DND-41 (cell line): ENCODE results near the gene TFCP2L1.

Experiments
- EZH2 ChIP-seq: IDR thresholded peaks from 3 replicates; pipeline ENCODE4 v1.6.1; 2012; ENCODE audit warnings: borderline replicate concordance, low read depth, mild to moderate bottlenecking, moderate library complexity, low read length, inconsistent platforms; ENCODE audit not compliant: severe bottlenecking
- TF ChIP-seq, protein P1 (sequence below): IDR thresholded peaks from 2 replicates; pipeline ENCODE4 v1.5.1; 2012; ENCODE audit warnings: borderline replicate concordance, low read length, moderate library complexity, mild to moderate bottlenecking; ENCODE audit not compliant: poor library complexity, severe bottlenecking; ENCODE audit errors: extremely low read depth

- TF ChIP-seq, protein P1, sequence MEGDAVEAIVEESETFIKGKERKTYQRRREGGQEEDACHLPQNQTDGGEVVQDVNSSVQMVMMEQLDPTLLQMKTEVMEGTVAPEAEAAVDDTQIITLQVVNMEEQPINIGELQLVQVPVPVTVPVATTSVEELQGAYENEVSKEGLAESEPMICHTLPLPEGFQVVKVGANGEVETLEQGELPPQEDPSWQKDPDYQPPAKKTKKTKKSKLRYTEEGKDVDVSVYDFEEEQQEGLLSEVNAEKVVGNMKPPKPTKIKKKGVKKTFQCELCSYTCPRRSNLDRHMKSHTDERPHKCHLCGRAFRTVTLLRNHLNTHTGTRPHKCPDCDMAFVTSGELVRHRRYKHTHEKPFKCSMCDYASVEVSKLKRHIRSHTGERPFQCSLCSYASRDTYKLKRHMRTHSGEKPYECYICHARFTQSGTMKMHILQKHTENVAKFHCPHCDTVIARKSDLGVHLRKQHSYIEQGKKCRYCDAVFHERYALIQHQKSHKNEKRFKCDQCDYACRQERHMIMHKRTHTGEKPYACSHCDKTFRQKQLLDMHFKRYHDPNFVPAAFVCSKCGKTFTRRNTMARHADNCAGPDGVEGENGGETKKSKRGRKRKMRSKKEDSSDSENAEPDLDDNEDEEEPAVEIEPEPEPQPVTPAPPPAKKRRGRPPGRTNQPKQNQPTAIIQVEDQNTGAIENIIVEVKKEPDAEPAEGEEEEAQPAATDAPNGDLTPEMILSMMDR = no peak
- no peak for TF ChIP-seq EZH2
These were observed 48.2 kb upstream of the TFCP2L1 start for GRCh38 chr2:121333231-121333630.
